GM19324 (cell line): Measurements from ENCODE around the gene AGPS.

Experiments
- ATAC-seq: cut with Tn5 transposase; IDR thresholded peaks from one replicate; pipeline ENCODE4 v1.9.1; 2021; ENCODE audit warnings: mild to moderate bottlenecking, moderate library complexity; ENCODE audit not compliant: unreplicated experiment, low FRiP score

AGPS gene

GRCh38 chr2:177579486-177580036 is 187.0 kb downstream of the AGPS start:
- ATAC-seq = no peak

GRCh38 chr2:177582000-177582399 is 189.4 kb downstream of the AGPS start:
- no peak for ATAC-seq

- no peak for ATAC-seq
These were observed 191.6 kb downstream of the AGPS start for GRCh38 chr2:177584030-177584692.

- no peak for ATAC-seq
These were observed 192.8 kb downstream of the AGPS start for GRCh38 chr2:177585234-177585863.

DNA sequence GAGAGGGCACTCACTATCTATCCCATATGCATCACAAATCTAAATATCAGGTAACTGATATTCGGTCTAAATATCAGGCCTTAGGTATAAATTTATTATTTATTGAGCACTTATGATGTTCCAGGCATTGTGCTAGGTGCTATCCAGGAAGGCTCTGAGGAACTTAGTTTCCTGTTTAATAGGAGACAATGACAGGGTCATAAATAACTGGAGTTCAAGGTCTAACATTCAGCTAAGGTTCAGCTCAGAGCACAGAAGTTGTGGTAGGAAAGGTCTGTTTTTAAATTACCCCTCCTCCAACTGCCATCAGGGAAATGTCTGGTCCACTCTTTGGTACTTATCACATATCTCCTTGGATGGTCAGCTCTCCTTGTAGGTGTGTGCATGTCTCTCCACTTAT is 193.6 kb downstream of the AGPS start:
- no peak for ATAC-seq

GRCh38 chr2:177587371-177587770 is 194.8 kb downstream of the AGPS start:
- no peak for ATAC-seq

DNA sequence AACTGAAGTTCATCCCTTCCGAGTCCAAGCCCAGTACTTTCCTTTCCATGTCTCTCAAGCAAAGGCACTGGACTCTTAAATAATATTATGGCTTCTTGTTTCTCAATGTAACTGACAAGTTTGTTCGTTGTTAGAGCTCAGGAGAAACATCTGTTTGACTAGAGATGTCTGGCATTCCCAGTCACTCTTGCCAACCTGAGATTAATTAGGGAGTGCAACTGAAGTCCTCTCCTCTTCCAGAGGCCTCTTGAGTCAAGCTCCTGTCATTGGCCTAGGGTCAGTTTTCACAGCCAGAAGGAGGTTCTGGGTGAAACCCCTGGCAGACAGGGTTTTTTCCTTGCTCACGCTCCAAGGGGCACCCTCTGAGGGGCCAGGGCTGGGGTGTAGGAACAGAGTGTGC is 196.1 kb downstream of the AGPS start:
- no peak for ATAC-seq

- ATAC-seq = no peak
These were observed 196.6 kb downstream of the AGPS start for GRCh38 chr2:177589186-177589585.

GRCh38 chr2:177592397-177592796 is 199.8 kb downstream of the AGPS start:
- no peak for ATAC-seq

GRCh38 chr2:177592945-177593344 is 200.4 kb downstream of the AGPS start:
- no peak for ATAC-seq

- ATAC-seq = no peak
These were observed 200.8 kb downstream of the AGPS start for GRCh38 chr2:177593402-177593801.
